GM12873 (cell line): ENCODE measurements around the gene CIROP.

Source experiments
- CTCF ChIP-seq: IDR thresholded peaks from 2 replicates; pipeline ENCODE4 v1.5.1; 2012; ENCODE audit warnings: low read depth, mild to moderate bottlenecking, moderate library complexity, low read length, control low read depth; ENCODE audit not compliant: insufficient read depth; ENCODE audit errors: missing control alignments

CIROP gene

DNA sequence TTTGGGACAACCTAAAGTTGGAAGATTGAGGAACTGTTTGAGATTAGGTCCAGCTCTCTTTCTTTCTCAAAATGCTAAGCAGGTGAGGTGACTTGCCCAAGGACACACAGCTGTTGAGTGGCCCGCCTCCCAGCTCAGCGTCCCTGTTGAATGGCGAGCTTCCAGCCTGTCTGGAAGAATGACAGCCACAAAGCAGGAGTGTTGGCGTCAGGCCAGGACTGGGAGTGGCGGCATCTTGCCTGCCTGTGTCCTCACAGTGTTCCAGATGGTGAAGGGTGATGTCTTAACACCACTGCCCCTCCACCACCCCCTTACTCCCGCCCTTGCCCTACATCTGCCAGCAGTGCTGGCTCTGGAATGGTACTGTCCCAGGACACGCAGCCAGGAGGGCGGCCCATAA is 18.6 kb upstream of the CIROP start:
- TF ChIP-seq CTCF, result no peak

GRCh38 chr14:23122086-23122485 is 17.3 kb upstream of the CIROP start:
- no peak for TF ChIP-seq CTCF

- no peak for TF ChIP-seq CTCF
Measured at GRCh38 chr14:23121361-23121771, 16.6 kb upstream of the CIROP start.

DNA sequence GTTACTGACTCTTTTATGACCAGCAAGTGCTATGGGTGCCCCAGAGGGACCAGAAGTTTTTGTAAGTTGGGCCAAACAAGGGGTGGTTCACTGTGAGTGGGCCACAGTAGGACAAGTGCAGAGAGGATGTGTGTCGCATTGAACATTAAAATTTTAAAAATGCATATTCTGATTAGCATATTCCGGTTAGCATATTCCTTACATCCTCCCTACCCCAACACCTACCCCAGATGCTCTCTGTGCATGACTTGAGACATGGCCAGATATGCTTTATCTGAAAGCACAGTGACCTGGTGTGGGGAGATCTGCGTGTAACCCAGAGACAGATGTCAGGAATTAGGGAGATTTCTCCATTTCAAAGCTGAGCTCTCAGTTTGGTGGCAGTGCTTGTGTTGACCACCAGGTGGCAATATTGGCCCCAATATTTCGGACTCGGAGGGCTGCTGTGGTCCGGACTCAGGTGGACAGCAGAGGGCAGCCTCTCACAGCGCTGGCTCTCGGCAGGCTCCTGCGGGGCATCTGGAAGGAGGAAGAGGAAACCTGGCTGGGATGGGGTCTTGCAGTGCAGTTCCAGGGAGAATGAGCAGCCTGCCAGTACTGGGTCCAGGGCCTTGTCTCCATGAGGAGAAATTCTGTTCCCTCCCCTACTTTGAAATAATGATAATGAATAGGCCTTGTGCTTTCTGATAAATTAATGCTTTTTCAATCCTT is 15.9 kb upstream of the CIROP start:
- TF ChIP-seq CTCF, result peak; percentile 99

GRCh38 chr14:23119363-23120327 is 14.9 kb upstream of the CIROP start:
- TF ChIP-seq CTCF, result no peak

GRCh38 chr14:23118506-23119362 is 13.9 kb upstream of the CIROP start, which contains the start of gene CEBPE:
Gene CEBPE (minus strand): TSS chr14:23119255. CDS start chr14:23119091, 164 bp downstream.
- no peak for TF ChIP-seq CTCF
